ENCODE measurements around the gene FBXW4.
A peak's percentile ranks its signal among the peaks of the same experiment; 100 is the strongest.

FBXW4 gene

DNA sequence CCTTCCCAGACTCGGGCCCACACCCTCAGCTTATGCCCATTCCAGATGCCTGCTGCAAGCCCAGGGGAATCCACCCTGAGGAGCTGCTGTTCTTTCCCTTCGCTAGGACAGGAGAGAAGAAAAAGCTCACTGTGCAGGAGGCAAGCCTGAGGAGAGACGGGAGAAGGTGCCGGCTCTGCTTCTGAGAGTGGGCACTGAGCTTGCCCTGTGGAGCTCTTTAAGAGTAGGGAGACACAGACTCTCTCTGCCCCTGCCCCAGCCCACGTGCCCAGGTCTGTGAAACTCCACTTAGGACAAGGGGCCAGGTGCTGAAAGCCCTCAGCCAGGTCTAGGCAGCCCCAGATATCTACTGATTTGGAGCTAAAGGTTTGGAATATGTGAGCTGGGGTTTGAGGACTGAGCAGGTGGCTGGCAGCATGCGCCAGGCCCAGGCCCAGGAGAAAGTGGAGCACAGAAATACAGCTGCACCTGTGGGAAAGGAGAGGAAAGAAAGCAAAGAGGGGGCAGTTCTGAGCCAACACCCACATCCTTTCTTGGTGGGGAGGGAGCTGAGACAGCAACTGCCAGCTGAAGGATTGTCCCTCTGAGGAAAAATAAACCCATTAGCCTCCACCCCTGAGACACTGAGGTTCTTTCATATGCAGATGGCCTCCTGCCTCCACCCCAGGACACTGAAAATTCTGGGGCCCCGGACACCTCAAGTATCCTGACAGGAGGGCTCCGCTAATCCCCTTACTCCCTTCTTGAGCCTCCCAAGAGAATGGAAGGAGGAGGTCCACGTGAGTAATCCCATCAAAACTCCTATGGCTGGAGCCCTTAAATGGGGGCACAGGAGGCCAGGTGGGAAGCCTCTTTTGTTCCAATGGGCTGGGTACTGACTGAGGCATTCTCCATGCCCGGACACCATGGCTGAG is 114.2 kb downstream of the FBXW4 start:
- DNase-seq (ENCODE audit: low read depth in 2 of 2), result no peak

- DNase-seq (ENCODE audit: low read depth in 2 of 2), result no peak
Observed at GRCh38 chr10:101579516-101579870, 115.5 kb downstream of the FBXW4 start.

GRCh38 chr10:101578803-101579515 is 116.0 kb downstream of the FBXW4 start:
- DNase-seq (ENCODE audit: low read depth in 2 of 2), result no peak

GRCh38 chr10:101578192-101578591 is 116.8 kb downstream of the FBXW4 start:
- DNase-seq (ENCODE audit: low read depth in 2 of 2), result no peak

GRCh38 chr10:101577121-101577871 is 117.7 kb downstream of the FBXW4 start:
- DNase-seq (ENCODE audit: low read depth in 2 of 2), result no peak

GRCh38 chr10:101576211-101576863 is 118.6 kb downstream of the FBXW4 start:
- DNase-seq (ENCODE audit: low read depth in 2 of 2), result no peak

DNA sequence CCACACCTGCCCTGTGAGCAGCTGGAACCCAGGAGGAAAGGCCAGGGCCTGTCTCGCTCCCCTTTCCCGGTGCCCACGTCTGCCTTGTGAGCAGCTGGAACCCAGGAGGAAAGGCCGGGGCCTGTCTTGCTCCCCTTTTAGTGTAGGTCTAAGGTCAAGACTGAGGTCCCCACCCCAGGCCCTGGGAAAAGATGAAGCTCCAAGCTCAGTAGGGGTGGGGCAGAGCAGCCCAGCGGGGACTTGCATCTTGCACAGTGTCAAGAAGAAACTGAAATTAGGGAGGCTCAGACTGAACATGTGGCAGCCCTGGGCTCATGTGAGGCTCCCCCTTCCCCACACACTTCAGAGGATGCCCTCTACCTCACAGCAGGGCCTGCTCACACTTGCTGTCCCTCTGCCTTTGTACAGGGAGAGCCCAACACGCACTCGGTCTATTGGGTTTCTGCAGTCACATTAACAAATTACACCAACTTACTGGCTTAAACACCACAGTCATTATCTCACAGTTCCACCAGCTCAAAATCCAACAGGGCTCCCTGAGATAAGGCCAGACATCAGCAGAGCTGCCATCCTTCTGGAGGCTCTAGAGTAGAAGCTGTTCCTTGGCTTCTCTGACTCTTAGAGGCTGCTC is 119.3 kb downstream of the FBXW4 start:
- DNase-seq (ENCODE audit: low read depth in 2 of 2), result no peak

DNA sequence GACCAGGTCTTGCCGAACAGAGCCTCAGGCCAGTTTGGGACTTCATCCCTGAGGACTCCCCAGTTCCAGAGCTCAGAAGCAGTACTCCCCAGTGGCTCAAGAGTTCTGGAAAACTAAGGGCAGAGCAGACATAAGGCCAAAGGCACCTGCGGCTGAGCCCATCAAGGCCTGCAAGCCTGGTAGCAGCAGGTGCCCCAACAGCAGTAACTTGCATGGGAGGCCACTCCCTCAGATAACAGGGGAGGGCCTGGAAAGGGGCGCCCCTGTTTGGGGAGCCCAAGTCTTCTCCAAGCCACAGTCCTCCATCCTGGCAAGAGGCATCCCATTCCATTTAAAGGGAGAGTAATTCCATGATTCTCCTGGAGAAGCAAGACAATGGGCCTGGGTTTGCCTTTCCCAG is 119.9 kb downstream of the FBXW4 start:
- DNase-seq (ENCODE audit: low read depth in 2 of 2), result no peak

- DNase-seq (ENCODE audit: low read depth in 2 of 2), result no peak
Observed at GRCh38 chr10:101573885-101574753, 120.9 kb downstream of the FBXW4 start.

DNA sequence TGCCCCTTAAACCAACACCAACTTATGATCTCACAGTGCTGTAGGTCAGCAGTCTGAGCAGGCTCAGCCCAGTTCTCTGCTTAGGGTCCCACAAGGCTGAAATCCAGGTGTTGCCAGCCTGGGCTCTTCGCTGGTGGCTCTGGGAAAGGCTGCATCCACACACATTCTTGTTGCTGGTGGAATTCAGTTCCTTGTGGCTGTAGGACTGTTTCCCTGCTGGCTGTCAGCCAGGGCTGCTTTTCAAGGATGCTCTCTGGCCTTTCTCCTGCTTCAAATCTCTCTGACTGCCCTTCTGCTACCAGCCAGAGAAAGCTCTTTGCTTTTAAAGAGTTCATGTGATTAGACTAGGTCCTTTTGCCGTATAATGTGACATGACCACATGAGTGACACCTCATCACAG is 122.2 kb downstream of the FBXW4 start:
- DNase-seq (ENCODE audit: low read depth in 2 of 2), result no peak

DNA sequence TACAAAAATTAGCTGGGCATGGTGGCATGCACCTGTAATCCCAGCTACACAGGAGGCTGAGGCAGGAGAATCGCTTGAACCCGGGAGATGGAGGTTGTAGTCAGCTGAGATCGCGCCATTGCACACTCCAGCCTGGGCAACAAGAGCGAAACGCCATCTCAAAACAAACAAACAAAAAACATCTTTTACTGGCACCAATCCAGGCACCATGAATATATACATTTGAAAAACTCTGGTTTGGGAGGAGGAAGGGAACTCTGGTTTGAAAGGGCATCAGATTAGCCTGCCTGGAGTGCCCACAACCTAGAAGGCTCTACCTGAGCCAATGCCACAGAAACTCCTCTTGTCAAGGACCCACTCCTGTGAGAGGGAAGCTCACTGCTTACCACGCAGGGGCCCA is 122.8 kb downstream of the FBXW4 start:
- DNase-seq (ENCODE audit: low read depth in 2 of 2), result no peak

GRCh38 chr10:101571271-101571925 is 123.6 kb downstream of the FBXW4 start:
- DNase-seq (ENCODE audit: low read depth in 2 of 2), result no peak

DNA sequence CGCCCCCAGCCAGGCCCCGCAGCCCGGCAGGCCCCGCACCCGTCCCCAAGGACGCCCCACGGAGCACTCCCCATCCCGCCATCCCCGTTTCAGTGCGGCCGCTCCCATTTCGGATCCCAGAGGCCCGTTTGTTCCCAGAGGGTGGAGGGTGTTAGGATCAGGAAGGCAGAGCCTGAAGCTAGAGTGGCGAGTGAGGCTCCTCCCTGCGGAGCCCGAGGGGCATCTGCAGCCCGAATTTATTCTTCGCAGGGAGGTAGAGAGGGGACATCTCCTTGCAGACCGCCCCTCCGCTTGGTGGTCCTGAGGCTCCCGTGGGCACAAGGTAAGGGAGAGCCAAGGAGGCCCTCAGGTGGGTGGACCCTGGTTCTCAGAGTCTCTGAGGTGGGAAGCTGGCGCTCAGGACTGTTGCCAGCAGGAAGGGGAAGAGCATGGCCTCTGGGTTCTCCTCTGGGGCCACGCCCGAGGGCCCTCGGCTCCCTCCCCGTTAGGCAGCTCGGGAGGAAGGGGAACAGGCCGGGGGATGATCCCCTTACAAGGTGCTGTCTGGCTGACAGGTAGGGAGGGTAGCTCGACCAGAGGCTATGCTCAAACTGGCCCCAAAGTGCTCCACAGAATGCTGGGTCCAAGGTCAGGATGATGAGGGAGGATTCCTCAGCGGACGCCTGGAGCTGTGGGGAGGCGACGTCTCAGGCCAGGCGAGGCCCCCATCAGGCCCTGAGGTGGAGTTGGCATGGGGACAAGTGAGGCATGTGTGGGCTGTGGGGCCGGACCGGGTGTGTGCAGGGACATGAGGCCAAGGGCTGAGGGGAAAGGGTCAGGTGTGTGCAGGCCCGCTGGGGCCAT is 124.3 kb downstream of the FBXW4 start:
- DNase-seq (ENCODE audit: low read depth in 2 of 2), result no peak

DNA sequence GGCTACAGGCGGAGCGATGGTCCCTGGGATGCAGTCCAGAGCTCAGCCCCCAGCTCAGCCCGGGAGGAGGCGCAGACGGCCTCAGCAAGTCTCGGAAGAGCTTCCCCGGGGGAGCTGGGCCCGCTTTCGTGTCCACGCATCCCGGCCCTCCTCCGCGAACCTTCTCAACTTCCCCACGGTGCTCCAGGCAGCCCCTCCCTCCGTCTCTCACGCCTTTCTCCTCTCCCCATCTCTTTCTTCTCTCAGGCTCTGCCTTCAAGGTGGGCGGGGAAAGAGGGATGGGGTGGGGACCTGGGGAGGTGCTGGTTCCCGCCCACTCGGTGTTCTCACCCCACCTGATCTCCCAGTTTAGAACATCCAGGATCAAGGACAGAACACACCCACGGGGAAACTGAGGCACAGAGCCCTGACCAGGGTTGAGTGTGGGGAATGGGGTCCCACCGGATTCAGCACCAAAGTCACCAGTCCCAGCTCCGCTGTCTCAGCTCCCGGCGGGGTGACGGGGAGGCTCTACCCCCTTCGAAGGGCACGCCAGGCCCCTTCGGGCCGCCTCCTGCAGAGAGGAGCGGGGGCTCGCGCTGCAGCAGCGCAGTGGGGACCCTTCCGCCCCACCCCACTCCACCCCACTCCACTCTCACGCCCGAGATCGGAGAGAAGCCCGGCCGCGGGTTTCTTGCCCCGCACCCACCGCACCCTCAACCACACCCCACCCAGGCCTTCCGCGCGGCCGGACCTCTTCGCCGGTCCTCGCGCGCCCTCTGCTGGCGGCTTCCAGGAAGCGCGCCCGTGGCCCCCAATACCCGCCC is 125.1 kb downstream of the FBXW4 start:
- peak; percentile 58 to 63 for DNase-seq (ENCODE audit: low read depth in 2 of 2)

GRCh38 chr10:101569323-101569621 is 125.7 kb downstream of the FBXW4 start:
- no peak for DNase-seq (ENCODE audit: low read depth in 2 of 2)

- no peak for DNase-seq (ENCODE audit: low read depth in 2 of 2)
Observed at GRCh38 chr10:101568054-101568745, 126.8 kb downstream of the FBXW4 start.

- DNase-seq (ENCODE audit: low read depth in 2 of 2), result no peak
Observed at GRCh38 chr10:101567165-101568006, 127.6 kb downstream of the FBXW4 start.

All from stimulated activated CD8-positive, alpha-beta memory T cell treated with anti-CD3 and anti-CD28 coated beads, Interleukin-7, amount 100 ng/mL, for 1 hour (primary cell).